Erythroblast (primary cell): ENCODE data around the gene DSC3.
"Not testable (repeated sequence)": the region's sequence is repeated elsewhere in the genome, so short reads cannot be mapped to it uniquely, and the experiment has no call there.

Source experiments
- DNase-seq, 2 experiments: peaks; one replicate each; lab custom pipeline; 2025; lab: John Stamatoyannopoulos, UW
- GATA1 ChIP-seq: IDR thresholded peaks from 2 replicates; pipeline ENCODE4 v1.6.1; 2011; ENCODE audit warnings: low read depth, mild to moderate bottlenecking, control low read depth, low read length, moderate library complexity
- POLR2A ChIP-seq: IDR thresholded peaks from 2 replicates; pipeline ENCODE4 v1.6.1; 2011; ENCODE audit warnings: mild to moderate bottlenecking, low read length

Gene DSC3

DNA sequence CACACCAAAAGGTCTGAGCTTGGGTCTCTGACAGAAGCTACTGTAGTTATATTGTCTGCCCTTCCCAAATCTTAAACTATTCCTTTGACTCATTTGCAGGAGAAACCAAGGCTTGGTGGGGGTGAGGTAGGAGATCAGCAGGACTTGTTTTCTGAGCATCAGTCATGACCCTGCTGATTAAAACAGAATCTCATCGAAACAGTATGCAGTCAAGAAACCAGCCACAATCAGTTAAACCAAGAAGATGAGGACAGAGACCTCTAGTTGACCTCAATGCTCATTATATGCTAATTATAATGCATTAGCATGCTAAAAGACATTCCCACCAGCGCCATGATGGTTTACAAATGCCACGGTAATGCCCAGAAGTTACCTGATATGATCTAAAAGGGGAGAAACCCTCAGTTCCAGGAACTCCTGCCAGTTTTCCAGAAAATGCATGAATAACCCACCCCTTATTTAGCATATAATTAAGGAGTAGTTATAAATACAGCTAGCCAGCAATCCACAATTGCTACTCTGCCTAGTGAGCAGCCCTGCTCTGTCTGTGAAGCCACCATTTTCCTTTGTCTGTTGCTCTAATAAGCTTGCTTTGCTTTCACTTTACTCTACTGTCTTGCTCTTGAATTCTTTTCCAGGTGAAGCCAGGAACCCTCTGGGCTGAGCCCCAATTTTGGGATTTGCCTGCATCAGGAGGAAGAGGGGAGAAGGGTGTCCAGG, 26.7 kb downstream of the DSC3 start:
- TF ChIP-seq POLR2A = no peak
- no peak for TF ChIP-seq GATA1
- no peak for DNase-seq

DNA sequence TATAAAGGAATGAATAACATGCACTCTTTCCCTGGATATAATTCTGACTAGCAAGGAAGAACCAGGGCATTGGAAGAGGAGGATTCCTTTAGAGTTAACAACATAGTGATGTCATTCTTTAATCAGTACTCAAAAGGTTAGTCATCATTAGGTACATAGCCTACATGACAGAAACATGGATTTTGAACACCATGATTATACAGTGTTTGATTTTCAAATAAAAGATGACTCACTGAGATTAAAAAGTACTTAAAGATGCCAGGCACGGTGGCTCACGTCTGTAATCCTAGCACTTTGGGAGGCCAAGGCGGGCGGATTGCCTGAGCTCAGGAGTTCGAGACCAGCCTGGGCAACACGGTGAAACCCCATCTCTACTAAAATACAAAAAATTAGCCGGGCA, 31.1 kb downstream of the DSC3 start:
- DNase-seq = not testable (repeated sequence)

GRCh38 chr18:31010601-31011000, 31.9 kb downstream of the DSC3 start:
- TF ChIP-seq GATA1 (no peak), POLR2A (no peak)
- DNase-seq = no peak

DNA sequence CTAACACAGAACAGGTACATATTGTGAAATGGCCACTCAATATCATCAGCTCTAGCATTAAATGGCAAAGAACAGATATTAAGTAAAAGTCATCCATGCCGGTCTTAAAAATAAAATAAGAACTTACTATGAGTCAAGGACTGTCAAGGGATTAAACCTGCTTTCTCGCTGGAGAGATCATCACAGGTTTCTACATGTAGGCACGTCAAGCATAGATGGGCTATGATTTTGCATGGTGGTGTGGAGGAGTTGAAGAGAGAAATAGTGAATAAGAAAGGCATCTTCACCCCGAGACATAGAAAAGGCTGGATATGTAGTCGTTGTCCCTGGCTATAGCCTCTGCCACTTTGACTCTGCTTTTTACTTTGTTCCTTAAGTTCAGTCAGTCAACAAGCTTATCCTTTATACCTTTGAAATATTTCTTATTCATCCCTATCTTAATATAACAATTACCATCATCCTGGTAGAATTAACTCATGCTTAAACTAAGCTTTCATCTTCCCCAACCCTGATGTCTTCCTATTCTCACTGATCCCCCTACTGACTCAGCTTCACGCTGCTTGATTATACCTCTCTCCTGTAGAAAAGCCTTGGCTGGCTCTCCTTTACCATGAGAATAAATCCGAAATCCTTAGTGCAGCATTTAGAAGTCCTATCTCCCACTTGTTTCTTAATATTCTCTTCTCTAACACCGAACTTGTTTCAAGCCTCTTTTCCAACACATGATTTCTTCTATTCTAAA, 42.5 kb downstream of the DSC3 start:
- no peak for TF ChIP-seq GATA1
- TF ChIP-seq POLR2A = no peak
- no peak for DNase-seq

- no peak for DNase-seq
- TF ChIP-seq POLR2A = no peak
- no peak for TF ChIP-seq GATA1
These were observed 43.4 kb downstream of the DSC3 start for GRCh38 chr18:30999186-30999585.

GRCh38 chr18:30997223-30997622, 45.3 kb downstream of the DSC3 start:
- DNase-seq = no peak

GRCh38 chr18:30992231-30992630, 50.3 kb downstream of the DSC3 start:
- no peak for TF ChIP-seq GATA1
- no peak for TF ChIP-seq POLR2A
- no peak for DNase-seq

More at GRCh38 chr18:30997223-30997622, 45.3 kb downstream of the DSC3 start:
- TF ChIP-seq POLR2A = no peak
- no peak for TF ChIP-seq GATA1

DNA sequence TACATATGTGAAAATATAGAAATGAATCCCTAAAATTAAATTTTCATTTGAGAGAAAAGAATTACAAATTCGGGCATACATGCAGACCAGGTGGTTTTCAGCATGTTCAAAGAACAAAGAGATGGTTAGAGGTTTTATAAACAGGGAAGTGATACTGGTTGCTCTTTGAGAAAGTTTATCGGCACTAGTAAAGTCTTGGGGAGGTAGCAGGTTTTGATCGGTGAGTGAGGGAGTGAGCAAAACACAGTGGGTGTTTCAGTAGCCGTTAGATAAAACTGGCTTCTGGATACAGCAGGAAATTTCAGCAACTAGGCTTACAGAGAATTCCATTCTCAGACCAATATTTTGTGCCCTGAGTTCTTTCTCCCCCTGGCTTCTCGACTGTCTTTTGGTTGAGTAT, 51.1 kb downstream of the DSC3 start:
- TF ChIP-seq GATA1 (no peak), POLR2A (no peak)
- DNase-seq = no peak

DNA sequence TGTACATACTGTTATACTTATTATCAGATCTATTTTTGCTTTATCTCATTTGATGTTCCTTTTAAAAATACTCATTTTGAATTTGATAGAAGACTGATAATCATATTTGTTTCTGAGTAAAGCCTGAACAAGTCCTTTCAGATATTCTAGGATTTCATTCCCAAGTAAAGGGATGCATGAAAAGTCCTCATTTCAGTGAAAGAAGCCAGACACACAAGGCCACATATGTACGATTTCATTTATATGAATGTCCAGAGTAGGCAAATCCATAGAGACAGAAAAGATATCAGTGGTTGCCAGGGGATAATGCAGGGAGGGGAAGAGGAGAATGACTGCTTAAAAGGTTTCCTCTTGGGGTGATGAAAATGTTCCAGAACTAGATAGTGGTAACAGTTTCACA, 53.4 kb downstream of the DSC3 start:
- TF ChIP-seq GATA1 (no peak), POLR2A (no peak)
- no peak for DNase-seq

DNA sequence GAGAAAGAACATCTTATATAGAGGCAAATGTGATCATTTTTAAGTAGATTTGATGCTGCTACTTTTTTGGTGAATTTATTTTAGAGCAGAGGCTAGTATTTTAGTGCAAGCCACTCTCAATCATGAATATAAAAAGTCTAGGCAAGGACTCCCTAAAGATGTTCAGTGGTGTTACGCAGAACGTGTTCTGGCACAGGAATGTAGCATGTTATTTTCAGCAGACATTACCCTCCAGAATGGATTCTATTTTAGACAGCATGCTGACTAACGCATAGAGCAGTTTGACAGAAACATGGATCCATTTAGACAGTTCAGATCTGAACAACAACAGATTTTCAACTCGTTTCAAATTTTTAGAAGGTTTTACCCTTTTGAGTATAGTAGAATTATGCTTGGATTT, 54.1 kb downstream of the DSC3 start:
- no peak for TF ChIP-seq POLR2A
- no peak for TF ChIP-seq GATA1
- no peak for DNase-seq

DNA sequence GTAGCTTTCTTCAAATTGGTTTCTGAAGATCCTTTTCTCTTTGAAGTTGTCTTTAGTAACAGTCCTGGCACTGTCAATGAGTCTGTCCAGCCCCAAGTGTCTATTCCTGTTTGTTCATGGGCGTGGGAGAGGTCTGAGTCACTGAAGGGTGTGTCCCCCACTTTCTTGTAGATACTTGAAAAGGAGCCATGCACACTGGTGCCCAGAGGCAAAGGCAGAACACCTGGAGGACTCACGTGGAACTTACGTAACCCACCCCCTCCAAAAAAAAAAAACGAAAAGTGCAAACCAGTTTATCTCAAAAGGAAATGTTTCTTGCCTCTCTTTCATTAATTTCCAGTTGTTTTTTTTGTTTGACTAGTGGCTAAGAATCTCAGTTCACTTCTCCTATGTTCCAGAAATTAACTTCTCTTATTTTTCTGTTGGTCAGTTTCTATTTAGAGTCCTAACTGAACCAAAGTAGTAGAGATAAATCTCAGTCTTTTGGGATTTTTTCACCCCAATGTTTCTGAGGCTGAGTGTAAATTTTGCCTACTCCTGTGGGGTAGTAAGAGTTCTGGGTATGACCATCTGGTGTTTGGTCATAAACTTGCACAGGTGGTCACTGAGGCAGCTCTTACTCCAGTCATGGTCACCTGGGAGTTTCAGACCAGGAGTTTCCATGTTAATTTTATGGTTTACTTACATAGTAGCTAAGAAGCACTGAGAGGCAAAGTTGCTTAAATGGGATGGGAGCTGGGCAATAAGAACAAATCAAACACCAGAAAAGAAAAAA, 54.9 kb downstream of the DSC3 start:
- DNase-seq = peak in 1 of 2 experiments; percentile 20
- TF ChIP-seq GATA1 (no peak), POLR2A (no peak)

- DNase-seq = no peak
- TF ChIP-seq POLR2A (no peak), GATA1 (no peak)
These were observed 56.8 kb downstream of the DSC3 start for GRCh38 chr18:30985753-30986152.

- TF ChIP-seq GATA1 (no peak), POLR2A (no peak)
- DNase-seq = no peak
These were observed 60.1 kb downstream of the DSC3 start for GRCh38 chr18:30982285-30982992.

DNA sequence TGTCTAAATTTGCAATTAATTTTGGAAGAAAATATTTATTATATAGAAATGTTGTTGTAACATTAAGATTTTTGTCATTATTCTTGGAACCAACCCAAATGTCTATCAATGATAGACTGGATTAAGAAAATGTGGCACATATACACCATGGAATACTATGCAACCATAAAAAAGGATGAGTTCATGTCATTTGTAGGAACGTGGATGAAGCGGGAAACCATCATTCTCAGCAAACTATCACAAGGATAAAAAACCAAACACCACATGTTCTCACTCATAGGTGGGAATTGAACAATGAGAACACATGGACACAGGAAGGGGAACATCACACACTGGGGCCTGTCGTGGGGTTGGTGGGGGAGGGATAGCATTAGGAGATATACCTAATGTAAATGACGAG, 64.5 kb downstream of the DSC3 start:
- not testable (repeated sequence) for DNase-seq
